Trophoblast cell (in vitro differentiated cells and primary cell): ENCODE results near the gene CD93.

Experiments used
- DNase-seq, 2 donors: peaks; one replicate each; pipeline ENCODE4 v3.0.0-alpha.2; 2016
- H2AFZ ChIP-seq: 2 replicates; pipeline ENCODE4 v1.6.1; 2013; ENCODE audit warnings: low read length, moderate library complexity, mild to moderate bottlenecking; ENCODE audit not compliant: insufficient read depth, poor library complexity
- H2AK5ac ChIP-seq: 2 replicates; pipeline ENCODE4 v1.6.1; 2013; ENCODE audit warnings: mild to moderate bottlenecking, low read length
- H2BK120ac ChIP-seq: 2 replicates; pipeline ENCODE4 v1.6.1; 2013; ENCODE audit warnings: low read length, mild to moderate bottlenecking, moderate library complexity; ENCODE audit not compliant: insufficient read depth, poor library complexity
- H2BK12ac ChIP-seq: 2 replicates; pipeline ENCODE4 v1.6.1; 2013; ENCODE audit warnings: mild to moderate bottlenecking, low read length, moderate library complexity
- H2BK5ac ChIP-seq: 2 replicates; pipeline ENCODE4 v1.6.1; 2013; ENCODE audit warnings: low read length, low read depth, moderate library complexity, mild to moderate bottlenecking; ENCODE audit not compliant: poor library complexity
- H3K14ac ChIP-seq: 2 replicates; pipeline ENCODE4 v1.6.1; 2013; ENCODE audit warnings: mild to moderate bottlenecking, low read length
- H3K18ac ChIP-seq: 2 replicates; pipeline ENCODE4 v1.6.1; 2013; ENCODE audit warnings: mild to moderate bottlenecking, low read length
- H3K23ac ChIP-seq: 2 replicates; pipeline ENCODE4 v1.6.1; 2013; ENCODE audit warnings: low read length
- H3K27ac ChIP-seq: 2 replicates; pipeline ENCODE4 v1.5.1; 2013; ENCODE audit warnings: low read depth, mild to moderate bottlenecking, inconsistent platforms, low read length, moderate library complexity
- H3K27me3 ChIP-seq: 2 replicates; pipeline ENCODE4 v1.6.1; 2013; ENCODE audit warnings: inconsistent platforms, mild to moderate bottlenecking, low read length, moderate library complexity; ENCODE audit not compliant: insufficient read depth
- H3K36me3 ChIP-seq, 2 experiments: 1 replicate in 1 of 2; 2 replicates in 1 of 2; pipeline ENCODE4 v1.6.1; 2013; ENCODE audit warnings: low read length in 2 of 2, mild to moderate bottlenecking in 2 of 2, moderate library complexity in 1 of 2; ENCODE audit not compliant: insufficient read depth in 2 of 2, control insufficient read depth in 1 of 2
- H3K4ac ChIP-seq: 2 replicates; pipeline ENCODE4 v1.6.1; 2013; ENCODE audit warnings: low read depth, mild to moderate bottlenecking, low read length, moderate library complexity
- H3K4me1 ChIP-seq, 2 experiments: 1 replicate in 1 of 2; 2 replicates in 1 of 2; pipeline ENCODE4 v1.6.1; 2013; ENCODE audit warnings: low read length in 2 of 2, mild to moderate bottlenecking in 2 of 2, moderate library complexity in 1 of 2; ENCODE audit not compliant: insufficient read depth in 2 of 2, control insufficient read depth in 1 of 2
- H3K4me2 ChIP-seq: 2 replicates; pipeline ENCODE4 v1.6.1; 2013; ENCODE audit warnings: inconsistent platforms, mild to moderate bottlenecking, low read length, moderate library complexity
- H3K4me3 ChIP-seq: 2 replicates; pipeline ENCODE4 v1.5.1; 2013; ENCODE audit warnings: mild to moderate bottlenecking, low read depth, low read length, inconsistent platforms
- H3K79me1 ChIP-seq: one replicate; pipeline ENCODE4 v1.6.1; 2013; ENCODE audit warnings: low read length
- H3K79me2 ChIP-seq: 2 replicates; pipeline ENCODE4 v1.6.1; 2013; ENCODE audit warnings: low read length, mild to moderate bottlenecking; ENCODE audit not compliant: control insufficient read depth, insufficient read depth, poor library complexity
- H3K9ac ChIP-seq: 2 replicates; pipeline ENCODE4 v1.6.1; 2013; ENCODE audit warnings: mild to moderate bottlenecking, low read length
- H3K9me3 ChIP-seq: 2 replicates; pipeline ENCODE4 v1.6.1; 2013; ENCODE audit warnings: low read depth, mild to moderate bottlenecking, control low read depth, inconsistent platforms, low read length; ENCODE audit not compliant: insufficient read depth
- H4K12ac ChIP-seq: 2 replicates; pipeline ENCODE4 v1.6.1; 2013; ENCODE audit warnings: low read depth, mild to moderate bottlenecking, low read length, moderate library complexity
- H4K8ac ChIP-seq: 2 replicates; pipeline ENCODE4 v1.6.1; 2013; ENCODE audit warnings: low read depth, mild to moderate bottlenecking, low read length, moderate library complexity
- H4K91ac ChIP-seq: one replicate; pipeline ENCODE4 v1.6.1; 2013; ENCODE audit warnings: low read depth, mild to moderate bottlenecking, low read length, moderate library complexity
- WGBS: extraction: QIAGEN DNeasy Blood & Tissue Kit; methylation state at CpG from one replicate; pipeline ENCODE4 v1.1.7; 2013; ENCODE audit warnings: missing lambda C conversion rate; ENCODE audit not compliant: insufficient read length, insufficient coverage; ENCODE audit errors: extremely low coverage; 5-methylcytosine and 5-hydroxymethylcytosine counted together

CD93 gene

DNA sequence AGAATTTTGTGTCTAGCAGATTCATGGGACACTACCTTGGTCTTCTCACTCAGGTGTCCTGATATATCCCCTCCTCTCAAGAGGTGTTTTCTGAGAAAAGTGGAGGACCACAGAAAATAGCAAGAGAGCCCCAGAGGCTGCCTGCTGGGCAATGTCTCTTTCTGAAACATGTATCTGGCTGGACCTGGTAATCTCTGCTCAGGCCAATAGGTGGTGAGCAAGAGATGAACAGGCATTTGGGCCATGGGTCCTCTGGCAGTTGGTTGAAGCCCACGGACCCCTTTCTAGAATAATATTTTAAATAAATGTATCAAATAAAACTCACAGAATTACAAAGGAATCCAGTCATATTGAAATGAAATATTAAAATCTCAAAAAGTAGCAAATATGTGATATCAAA lies 27.9 kb downstream of the CD93 start:
- H3K4ac ChIP-seq: no peak overlapping the region
- no peak overlapping the region for H2BK5ac ChIP-seq
- H2BK120ac ChIP-seq: no peak overlapping the region
- H3K79me1 ChIP-seq: peaks cover 2% of the 10 kb centered on the region
- no peak overlapping the region for H3K4me3 ChIP-seq
- H3K27ac ChIP-seq: no peak overlapping the region
- no peak overlapping the region for H3K18ac ChIP-seq
- no peaks in the 10 kb centered on the region for H3K9me3 ChIP-seq
- no peak overlapping the region for H3K4me2 ChIP-seq
- no peak overlapping the region for H2AFZ ChIP-seq
- no CpG with 5 or more reads among the region's 1 CpG for WGBS
- H4K91ac ChIP-seq: no peak overlapping the region
- no peak overlapping the region for H4K12ac ChIP-seq
- H2AK5ac ChIP-seq: no peak overlapping the region
- no peak overlapping the region for H3K14ac ChIP-seq
- H3K23ac ChIP-seq: no peak overlapping the region
- H3K79me2 ChIP-seq: no peaks in the 10 kb centered on the region
- no peaks in the 10 kb centered on the region for H3K27me3 ChIP-seq
- no peaks in the 10 kb centered on the region for H3K36me3 ChIP-seq
- H4K8ac ChIP-seq: no peak overlapping the region
- H3K4me1 ChIP-seq: peaks cover 4 to 9% of the 10 kb centered on the region in 2 experiments
- H2BK12ac ChIP-seq: no peak overlapping the region
- no peak overlapping the region for H3K9ac ChIP-seq
- DNase-seq: no peak

DNA sequence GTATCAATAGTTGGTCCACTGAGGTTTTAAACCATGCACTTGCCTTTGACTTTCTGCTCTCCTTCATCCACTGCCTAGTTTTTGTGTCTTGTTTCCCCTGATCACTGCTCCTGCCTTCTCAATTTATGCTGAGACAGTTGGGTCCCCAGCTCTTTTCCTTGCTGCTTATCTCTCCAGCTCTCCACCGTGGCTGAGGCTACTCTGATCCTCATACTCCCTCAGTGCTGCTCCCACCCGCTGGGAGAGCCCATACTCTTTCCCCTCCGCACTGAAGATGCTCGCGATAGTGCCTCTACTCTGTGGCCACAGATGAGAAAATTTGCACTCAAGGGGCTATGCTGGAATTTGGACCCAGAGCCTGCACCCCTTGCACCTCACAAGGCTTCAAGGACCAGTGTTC lies 33.2 kb downstream of the CD93 start:
- Histone ChIP-seq H3K27me3 (peaks cover 24% of the 10 kb centered on the region), H3K14ac (no peak overlapping the region), H3K4me3 (no peak overlapping the region), H3K23ac (no peak overlapping the region), H4K8ac (no peak overlapping the region), H2BK12ac (no peak overlapping the region), H3K4ac (no peak overlapping the region), H3K79me1 (peaks cover 6% of the 10 kb centered on the region), H3K27ac (no peak overlapping the region), H3K4me2 (no peak overlapping the region), H2AFZ (no peak overlapping the region), H3K79me2 (peaks cover 2% of the 10 kb centered on the region), H2AK5ac (no peak overlapping the region), H4K91ac (no peak overlapping the region), H3K4me1 (peaks cover 31% of the 10 kb centered on the region in 2 experiments), H4K12ac (no peak overlapping the region), H3K9me3 (peaks cover 4% of the 10 kb centered on the region), H3K9ac (no peak overlapping the region), H3K36me3 (no peaks in the 10 kb centered on the region), H2BK120ac (no peak overlapping the region), H3K18ac (no peak overlapping the region), H2BK5ac (no peak overlapping the region)
- no peak for DNase-seq
- no CpG with 5 or more reads among the region's 5 CpGs for WGBS

DNA sequence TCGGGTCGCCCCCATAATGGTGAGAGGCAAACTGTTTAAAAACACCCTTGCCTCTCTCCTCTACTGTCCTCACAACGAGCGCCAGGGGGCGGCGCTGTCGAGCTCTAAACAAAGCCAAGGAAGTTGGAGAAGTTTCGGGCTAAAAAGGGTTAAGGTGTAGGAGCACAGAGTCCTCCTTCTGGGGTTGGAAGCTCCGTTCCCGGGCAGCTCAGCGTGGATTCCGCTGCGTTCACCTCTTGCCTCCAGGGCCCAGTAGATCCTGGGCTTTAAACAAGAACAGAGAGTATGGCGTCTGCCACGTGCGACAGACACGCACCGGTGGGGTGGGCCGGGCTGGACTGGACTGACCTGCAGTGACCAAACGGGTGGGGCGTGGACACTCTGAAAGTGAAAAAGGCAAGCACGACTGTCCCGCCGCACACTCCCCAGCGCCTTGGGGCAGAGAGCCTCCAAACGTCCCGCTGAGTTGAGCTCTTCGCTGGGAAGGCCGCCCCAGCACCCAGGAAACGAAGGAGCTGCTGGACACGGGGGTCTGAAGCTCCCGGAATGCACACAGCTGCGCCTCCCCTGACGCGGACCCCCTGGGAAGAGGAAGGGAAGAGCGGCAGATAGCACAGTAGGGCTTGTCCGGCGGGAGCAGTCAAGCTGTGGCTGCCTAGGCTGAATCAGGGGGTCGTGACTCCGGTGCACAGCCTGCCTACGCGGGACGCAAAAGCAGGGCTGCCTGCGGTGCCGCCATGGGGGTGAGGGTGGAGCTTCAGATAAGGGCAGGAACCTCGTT lies 35.1 kb downstream of the CD93 start:
- Histone ChIP-seq H3K4ac (no peak overlapping the region), H2BK5ac (no peak overlapping the region), H3K9ac (no peak overlapping the region), H3K4me1 (peaks cover 34 to 43% of the 10 kb centered on the region in 2 experiments), H3K18ac (peak overlapping the region; percentile 58), H3K27ac (no peak overlapping the region), H2BK12ac (peak overlapping the region; percentile 25), H2AK5ac (no peak overlapping the region), H3K4me2 (peak overlapping the region; percentile 71), H3K27me3 (peaks cover 31% of the 10 kb centered on the region), H4K91ac (peak overlapping the region; percentile 37), H2BK120ac (peak overlapping the region; percentile 24), H4K8ac (peak overlapping the region; percentile 62), H3K14ac (peak overlapping the region; percentile 2), H3K36me3 (no peaks in the 10 kb centered on the region), H3K9me3 (peaks cover 7% of the 10 kb centered on the region), H3K79me1 (peaks cover 6% of the 10 kb centered on the region), H4K12ac (no peak overlapping the region), H3K4me3 (peak overlapping the region; percentile 47), H3K23ac (no peak overlapping the region), H2AFZ (peak overlapping the region; percentile 65), H3K79me2 (peaks cover 2% of the 10 kb centered on the region)
- peak; percentile 50 to 78 for DNase-seq
- WGBS: no CpG with 5 or more reads among the region's 46 CpGs

DNA sequence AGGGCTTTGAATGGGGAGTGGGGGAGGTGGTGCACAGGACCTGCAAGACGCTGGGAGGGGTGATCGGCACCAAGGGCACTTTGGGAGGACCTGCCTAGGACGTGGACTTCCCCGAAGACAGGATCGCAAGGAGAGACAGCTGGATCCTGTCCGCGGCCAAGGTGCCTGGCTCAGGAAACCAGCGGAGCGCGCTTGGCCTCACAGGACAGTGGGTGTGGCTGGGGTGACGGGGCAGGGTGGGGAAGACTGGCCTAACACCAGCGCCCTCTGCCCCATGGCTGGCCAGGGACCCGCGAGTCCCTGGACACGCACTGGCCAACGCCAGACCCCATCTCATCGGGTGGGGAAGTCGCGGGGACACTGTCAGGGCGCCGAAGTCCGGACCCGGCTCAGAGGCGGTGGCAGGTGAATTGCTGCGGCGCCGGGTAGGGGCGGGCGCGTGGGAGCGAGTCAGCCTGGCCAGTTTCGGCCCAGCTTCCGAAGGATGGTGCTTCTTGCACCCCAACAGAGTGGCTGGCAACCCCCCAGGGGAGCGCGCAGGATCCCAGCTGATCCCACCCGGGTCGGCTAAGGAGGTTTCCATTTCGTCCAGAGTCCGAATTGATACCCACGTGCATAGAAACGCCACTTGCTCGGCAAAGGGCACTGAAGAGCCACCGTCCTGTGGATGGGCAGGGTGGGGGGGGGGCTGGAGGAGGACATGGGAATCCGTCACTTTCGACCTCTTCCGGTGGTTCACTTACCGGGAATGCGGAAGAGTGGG lies 35.9 kb downstream of the CD93 start:
- Histone ChIP-seq H4K91ac (no peak overlapping the region), H3K14ac (no peak overlapping the region), H3K4me3 (peak overlapping the region; percentile 50), H3K4ac (no peak overlapping the region), H3K79me2 (peaks cover 2% of the 10 kb centered on the region), H3K9ac (no peak overlapping the region), H4K8ac (no peak overlapping the region), H4K12ac (no peak overlapping the region), H2AK5ac (no peak overlapping the region), H3K27ac (no peak overlapping the region), H2AFZ (no peak overlapping the region), H3K36me3 (no peaks in the 10 kb centered on the region), H2BK120ac (no peak overlapping the region), H3K27me3 (peaks cover 31% of the 10 kb centered on the region), H3K23ac (no peak overlapping the region), H3K4me1 (peaks cover 34 to 43% of the 10 kb centered on the region in 2 experiments), H3K4me2 (peak overlapping the region; percentile 71), H3K18ac (no peak overlapping the region), H2BK12ac (no peak overlapping the region), H2BK5ac (no peak overlapping the region), H3K9me3 (peaks cover 7% of the 10 kb centered on the region), H3K79me1 (peaks cover 6% of the 10 kb centered on the region)
- no CpG with 5 or more reads among the region's 48 CpGs for WGBS
- peak; percentile 11 to 39 for DNase-seq
